OCI-LY7 (cell line): ENCODE measurements around the gene PIGBOS1.

Experiments
- CTCF ChIP-seq: fragments of 200-600 bp; sonication (generic); conservative IDR thresholded peaks from 2 replicates; pipeline ENCODE4 v1.5.1; 2014; ENCODE audit warnings: mild to moderate bottlenecking, antibody characterized with exemption, low read length, moderate library complexity, mixed read lengths
- EZH2phosphoT487 ChIP-seq: fragments of 200-600 bp; sonication (generic); IDR thresholded peaks from 2 replicates; pipeline ENCODE4 v1.6.1; 2018; ENCODE audit warnings: low read depth, borderline replicate concordance, mild to moderate bottlenecking, mixed run types, antibody characterized with exemption, low read length, moderate library complexity, mixed read lengths

GRCh38 chr15:55361048-55361447, 42.1 kb upstream of the PIGBOS1 start:
- no peak for TF ChIP-seq EZH2phosphoT487
- no peak for TF ChIP-seq CTCF
